Activated CD8-positive, alpha-beta memory T cell treated with anti-CD3 and anti-CD28 coated beads for 1 hour (primary cell): Measurements from ENCODE around the gene TREML1.
"Not testable (repeated sequence)": the region's sequence is repeated elsewhere in the genome, so short reads cannot be mapped to it uniquely, and the experiment has no call there.

Experiments
- DNase-seq, 2 donors: peaks; one replicate each; pipeline ENCODE4 v3.0.0-alpha.2; 2020; ENCODE audit warnings: low read depth in 1 of 2; ENCODE audit errors: extremely low read depth in 1 of 2

Gene TREML1

DNA sequence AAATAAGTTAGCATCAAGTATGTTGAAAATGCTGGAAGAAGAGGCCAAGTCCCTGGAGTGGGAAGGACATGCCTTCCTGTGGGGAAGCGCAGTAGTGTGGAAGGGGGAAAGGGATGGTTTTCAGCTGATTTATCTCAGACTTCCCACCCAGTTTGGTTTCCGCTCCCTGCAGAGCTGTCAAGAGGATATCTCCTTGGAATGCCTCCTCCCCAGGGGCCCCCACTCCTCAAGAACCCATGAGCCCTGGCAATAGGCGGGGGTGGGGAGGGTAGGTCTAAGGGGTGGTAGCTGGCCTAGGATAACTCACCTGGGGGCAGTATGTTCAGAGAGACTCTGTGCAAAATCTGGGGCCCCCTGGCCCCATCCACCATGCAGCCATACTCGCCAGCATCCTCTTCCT lies 696 bp downstream of the TREML1 start:
- DNase-seq, result no peak

DNA sequence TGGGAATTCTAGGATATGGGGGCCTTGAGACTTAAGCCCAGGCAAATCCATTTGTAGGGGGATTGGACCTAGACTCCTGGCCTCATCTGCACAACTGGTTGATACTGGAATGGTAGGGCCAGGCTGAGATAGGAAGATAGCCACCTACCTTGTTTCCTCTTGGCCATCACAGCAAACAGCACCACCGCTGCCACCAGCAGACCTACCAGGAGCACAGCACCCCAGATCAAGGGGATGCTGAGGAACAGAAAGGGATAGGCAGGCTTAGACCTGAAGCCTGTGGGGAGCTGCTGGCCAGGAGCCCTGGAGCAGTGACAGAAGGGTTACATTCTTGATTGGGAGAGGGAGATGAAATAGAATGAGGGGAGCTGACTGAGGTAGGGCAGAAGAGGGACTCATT lies 3.5 kb downstream of the TREML1 start:
- no peak for DNase-seq

DNA sequence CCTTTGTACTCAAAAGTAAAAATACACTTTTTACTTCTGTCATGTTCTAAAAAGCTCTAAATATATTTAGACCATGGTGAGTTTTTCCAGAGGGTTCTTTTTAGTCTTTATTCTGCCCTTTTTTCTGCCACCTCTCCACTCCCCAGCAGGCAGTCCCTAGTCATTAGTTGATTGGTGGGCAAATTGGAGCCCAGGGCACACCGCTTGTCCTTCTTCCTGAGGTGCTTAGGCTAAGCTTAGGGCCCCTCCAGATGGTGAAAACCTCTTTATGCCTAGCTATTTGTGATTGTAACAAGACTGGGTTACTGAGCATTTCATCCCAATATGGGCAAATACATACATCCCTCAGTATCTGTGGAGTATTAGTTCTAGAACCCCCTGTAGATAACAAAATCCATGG lies 6.2 kb downstream of the TREML1 start:
- DNase-seq, result no peak

DNA sequence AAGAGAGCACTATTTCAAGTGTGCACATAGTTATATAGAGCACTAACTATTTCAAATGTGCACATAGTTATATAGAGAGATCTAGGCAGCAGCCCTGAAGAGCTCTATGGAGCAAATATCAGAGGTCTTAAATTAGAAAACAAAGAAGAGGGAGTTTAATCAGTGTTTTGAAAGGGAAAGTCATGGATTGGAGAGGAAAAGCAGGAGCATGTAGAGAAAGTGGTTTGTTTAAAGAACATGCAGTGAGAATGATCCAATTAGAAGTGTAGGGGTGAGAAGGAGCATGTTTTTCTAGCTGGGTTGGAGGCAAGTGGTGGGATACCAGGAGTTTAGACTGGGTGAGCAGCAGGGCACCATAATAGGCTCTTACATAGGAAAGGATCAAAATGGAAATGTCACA lies 17.2 kb downstream of the TREML1 start:
- no peak for DNase-seq

DNA sequence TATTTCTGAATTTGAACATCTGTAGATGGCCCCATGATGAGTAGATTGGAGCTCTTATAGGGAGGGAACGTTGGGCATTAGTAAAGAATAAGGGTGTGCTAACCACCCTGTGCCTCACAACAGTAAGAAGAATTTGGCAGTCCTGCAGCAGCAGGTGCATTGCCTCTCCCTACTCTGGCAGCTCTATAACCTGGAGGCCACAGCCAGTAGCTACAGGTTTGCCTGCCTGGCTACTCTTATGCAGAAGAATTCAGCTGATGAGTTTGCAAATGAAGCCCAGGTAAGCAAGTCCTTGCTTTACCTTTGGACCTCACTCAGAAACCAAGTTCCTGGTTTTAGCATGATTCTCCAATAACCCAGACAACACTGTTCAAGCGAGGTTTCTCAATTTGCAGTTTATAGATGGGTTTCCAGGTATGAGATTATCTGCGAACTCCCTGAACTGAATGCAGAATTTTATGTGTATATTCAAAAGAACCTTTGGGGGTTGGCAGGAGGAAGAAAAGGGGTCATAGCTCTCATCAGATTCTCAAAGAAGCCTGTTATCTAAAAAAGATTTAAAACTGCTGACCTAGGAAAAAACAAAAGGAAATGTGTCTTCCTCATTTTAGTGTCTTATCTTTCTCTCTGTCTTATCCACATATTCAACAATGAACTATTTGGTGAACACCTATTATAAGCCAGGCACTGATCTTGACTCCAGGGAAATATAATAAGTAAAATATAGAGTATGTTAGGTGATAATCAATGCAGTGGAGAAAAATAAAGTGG lies 18.9 kb downstream of the TREML1 start:
- no peak for DNase-seq

DNA sequence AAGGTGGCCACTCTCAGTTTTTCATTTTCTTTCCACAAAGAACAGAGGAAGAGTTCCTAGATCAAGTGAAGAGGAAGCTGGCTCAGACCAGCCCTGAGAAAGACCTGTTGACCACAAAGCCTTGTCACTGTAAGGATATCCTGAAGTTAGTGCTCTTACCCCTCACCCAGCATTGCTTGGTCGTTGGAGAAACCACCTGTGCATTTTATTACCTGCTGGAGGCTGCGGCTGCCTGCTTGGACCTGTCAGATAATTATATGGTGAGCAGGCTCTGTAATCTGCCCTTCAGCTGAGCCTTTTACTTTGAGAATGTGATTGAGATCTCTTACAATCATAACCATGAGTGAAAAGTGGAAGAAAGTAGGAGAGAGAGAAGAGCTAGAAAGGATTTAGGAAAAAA lies 21.9 kb downstream of the TREML1 start:
- DNase-seq, result no peak

DNA sequence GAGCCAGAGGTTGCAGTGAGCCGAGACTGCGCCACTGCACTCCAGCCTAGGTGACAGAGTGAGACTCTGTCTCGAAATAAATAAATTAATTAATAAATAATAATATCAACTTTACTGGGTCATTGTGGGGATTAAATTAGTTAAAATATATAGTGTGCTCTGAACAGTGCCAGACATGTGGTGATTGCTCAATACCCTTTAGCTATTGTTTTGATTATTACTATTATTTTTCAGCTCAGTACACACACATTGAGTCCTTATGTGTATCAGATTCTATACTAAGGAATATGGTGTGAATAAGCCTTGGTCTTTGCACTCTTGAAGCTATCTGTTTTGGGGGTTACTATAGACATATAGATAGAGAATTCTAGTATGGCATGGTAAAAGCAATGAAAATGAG lies 28.9 kb downstream of the TREML1 start:
- no peak for DNase-seq

DNA sequence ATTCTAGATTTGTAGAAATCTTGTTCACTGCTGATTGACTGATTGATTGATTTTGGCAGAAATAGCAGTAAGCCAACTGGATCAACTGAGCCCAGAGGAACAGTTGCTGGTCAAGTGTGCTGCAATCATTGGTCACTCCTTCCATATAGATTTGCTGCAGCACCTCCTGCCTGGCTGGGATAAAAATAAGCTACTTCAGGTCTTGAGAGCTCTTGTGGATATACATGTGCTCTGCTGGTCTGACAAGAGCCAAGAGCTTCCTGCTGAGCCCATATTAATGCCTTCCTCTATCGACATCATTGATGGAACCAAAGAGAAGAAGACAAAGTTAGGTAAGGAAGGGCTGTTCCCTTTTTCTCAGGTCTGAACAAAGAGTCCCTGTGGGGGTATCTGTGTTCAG lies 31.2 kb downstream of the TREML1 start:
- DNase-seq, result no peak

DNA sequence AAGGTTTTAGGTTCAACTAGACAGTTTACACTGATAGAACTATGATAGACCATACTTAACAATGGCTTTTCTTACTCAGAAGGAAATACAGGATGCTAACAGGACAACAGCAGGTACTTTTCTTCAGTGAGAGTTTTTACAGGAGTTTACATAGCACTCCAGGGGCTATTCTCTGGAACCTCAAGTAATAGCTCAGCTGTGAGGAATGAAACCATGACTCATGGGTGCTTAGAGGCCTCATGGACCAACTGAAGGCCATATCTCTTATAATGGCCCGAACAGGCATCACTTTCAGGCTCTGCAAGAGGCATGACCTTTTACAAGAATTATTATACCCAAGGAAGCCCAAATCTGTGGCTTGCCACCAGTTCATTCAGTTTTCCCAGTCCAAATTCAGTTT lies 31.8 kb downstream of the TREML1 start:
- DNase-seq, result no peak

DNA sequence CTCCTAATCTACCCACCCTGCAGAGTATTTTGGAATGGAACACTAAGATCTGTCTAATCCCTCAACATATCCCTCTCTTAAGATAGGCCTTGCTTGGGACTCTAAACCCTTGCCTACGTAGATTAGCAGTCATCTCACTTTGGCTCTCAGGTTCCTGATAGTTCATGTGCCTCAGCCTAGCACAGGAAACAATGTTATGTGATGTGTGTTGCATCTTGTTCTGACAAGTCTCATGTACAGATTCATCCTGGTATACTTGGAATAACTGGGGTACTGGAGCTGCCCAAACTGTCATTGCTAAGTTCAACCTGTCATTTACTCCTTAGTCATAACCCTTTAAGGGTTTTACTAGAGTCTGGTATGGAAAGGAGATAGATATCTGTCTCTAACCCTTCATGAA lies 34.1 kb downstream of the TREML1 start:
- no peak for DNase-seq

DNA sequence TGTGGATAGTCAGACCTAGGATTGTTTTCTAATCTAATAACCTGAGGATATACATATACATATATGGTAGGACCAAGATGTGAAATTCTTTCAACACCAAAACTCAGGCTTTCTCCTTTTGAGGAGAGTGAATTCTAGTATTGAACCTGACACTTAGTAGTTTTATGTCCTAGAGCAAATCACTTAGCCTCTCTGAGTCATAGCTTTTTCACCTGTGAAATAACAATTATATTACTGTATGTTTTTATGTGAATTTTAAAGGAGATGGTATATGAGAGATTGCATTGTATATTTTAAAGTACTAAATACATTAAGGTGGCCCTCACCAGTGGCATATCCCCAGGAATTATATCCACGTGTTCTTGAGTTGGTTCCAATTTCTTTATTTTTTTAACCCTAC lies 34.6 kb downstream of the TREML1 start:
- DNase-seq, result no peak

DNA sequence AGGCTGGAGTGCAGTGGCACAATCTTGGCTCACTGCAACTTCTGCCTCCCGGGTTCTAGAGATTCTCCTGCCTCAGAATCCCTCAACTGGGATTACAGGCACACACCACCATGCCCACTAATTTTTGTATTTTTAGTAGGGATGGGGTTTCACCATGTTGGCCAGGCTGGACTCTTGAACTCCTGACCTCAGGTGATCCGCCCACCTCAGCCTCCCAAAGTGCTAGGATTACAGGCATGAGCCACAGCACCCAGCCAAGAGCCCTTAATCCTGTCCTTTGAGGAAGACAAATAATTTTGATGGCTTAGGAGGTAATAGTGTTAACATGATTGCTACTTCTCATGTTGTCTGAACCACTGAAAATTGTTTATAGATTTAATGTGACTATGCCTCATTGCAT lies 39.1 kb downstream of the TREML1 start:
- DNase-seq, result not testable (repeated sequence)

DNA sequence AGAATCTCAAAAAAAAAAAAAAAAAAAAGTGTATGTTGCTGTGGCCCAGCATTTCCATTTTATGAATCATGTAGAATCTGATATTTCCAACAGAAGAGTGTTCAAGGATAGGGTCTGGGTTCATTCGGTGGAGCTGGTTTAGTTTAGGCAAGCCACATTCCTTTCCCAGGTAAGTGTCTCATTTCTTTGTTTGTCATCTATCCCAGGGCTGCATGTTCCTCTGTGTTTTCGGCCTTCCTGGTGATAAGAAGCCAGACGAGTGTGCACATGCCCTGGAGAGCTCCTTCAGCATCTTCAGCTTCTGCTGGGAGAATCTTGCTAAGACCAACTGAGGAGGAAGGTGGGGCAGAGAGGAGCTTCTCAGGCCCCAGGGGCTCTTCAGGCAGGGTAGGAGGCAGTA lies 43.1 kb downstream of the TREML1 start:
- no peak for DNase-seq

DNA sequence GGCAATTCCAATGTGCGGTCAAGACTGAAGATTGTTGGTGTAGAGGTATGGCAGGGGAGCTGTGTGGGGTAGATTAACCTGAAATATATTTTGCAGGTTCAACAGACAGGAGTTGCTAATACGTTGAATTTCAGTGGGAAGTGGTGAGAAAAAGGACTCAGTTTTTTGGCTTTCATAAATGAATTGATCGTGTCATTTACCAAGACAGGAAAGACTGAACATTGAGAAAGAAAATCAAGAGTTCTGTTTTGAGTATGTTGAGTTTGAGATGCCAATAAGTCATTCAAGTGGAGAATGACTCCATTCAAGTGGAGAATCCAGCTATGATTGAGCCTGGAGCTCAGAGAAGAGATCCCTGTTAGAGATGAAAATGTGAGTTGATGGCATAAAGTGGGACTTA lies 50.3 kb downstream of the TREML1 start:
- no peak for DNase-seq

DNA sequence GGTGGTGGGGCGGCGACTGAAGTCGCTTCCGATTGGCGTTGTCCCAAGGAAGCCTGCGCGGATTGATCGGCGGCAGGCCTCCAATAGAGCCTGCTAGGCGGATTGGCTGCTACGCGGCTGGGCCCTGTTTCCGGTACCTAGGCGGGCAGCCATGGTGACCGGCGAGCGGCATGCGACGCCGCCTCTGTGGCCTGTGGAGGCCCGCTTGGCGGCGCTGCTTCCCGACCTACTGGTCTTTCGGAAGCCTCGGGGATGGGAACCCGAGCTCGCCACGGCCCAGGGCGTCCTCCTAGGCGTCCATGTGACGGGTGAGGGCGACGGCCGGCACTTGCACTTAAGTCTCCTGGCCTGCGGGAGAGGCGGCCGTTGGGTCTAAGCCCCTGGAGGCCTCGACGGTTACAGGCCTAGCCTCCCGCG lies 53.3 kb downstream of the TREML1 start:
- no peak for DNase-seq
